Smooth muscle cell (in vitro differentiated cells): ENCODE results near the gene ATP9A. TPM values are rescaled to one million over a fixed set of nuclear protein-coding genes. Genes with fewer than 3 reads are reported as not detected.
A peak's percentile ranks its signal among the peaks of the same experiment; 100 is the strongest.
"Not testable (repeated sequence)": the region's sequence is repeated elsewhere in the genome, so short reads cannot be mapped to it uniquely, and the experiment has no call there.

Experiments used
- DNase-seq: peaks from one replicate; lab custom pipeline; 2025; ENCODE audit not compliant: unreplicated experiment; lab: John Stamatoyannopoulos, UW
- H2AFZ ChIP-seq: fragments of 200-600 bp; sonication (generic); 2 replicates; pipeline ENCODE4 v1.6.0; 2016; ENCODE audit warnings: antibody characterized with exemption, low read depth, mild to moderate bottlenecking
- H3F3A ChIP-seq: fragments of 200-600 bp; sonication (generic); 2 replicates; pipeline ENCODE4 v1.6.0; 2017; ENCODE audit warnings: antibody characterized with exemption, low read depth
- H3K27ac ChIP-seq: fragments of 200-600 bp; sonication (generic); 2 replicates; pipeline ENCODE4 v1.5.1; 2016; ENCODE audit warnings: low read depth, mild to moderate bottlenecking
- H3K27me3 ChIP-seq: fragments of 200-600 bp; sonication (generic); 2 replicates; pipeline ENCODE4 v1.6.1; 2016; ENCODE audit warnings: low read depth, mild to moderate bottlenecking
- H3K36me3 ChIP-seq: fragments of 200-600 bp; sonication (generic); 2 replicates; pipeline ENCODE4 v1.5.1; 2016; ENCODE audit warnings: low read depth
- H3K4me1 ChIP-seq: fragments of 200-600 bp; sonication (generic); 2 replicates; pipeline ENCODE4 v1.5.1; 2016; ENCODE audit warnings: low read depth
- H3K4me2 ChIP-seq: fragments of 200-600 bp; sonication (generic); 2 replicates; pipeline ENCODE4 v1.6.0; 2016; ENCODE audit warnings: mild to moderate bottlenecking
- H3K4me3 ChIP-seq: fragments of 200-600 bp; sonication (generic); 2 replicates; pipeline ENCODE4 v1.5.1; 2016; ENCODE audit warnings: mild to moderate bottlenecking
- H3K79me2 ChIP-seq: fragments of 200-600 bp; sonication (generic); 2 replicates; pipeline ENCODE4 v1.6.0; 2016; ENCODE audit warnings: low read depth, mild to moderate bottlenecking
- H3K9ac ChIP-seq: fragments of 200-600 bp; sonication (generic); 2 replicates; pipeline ENCODE4 v1.6.0; 2016; ENCODE audit warnings: low read depth
- H3K9me3 ChIP-seq: fragments of 200-600 bp; sonication (generic); replicated peaks from 2 replicates; pipeline ENCODE4 v1.5.1; 2016; ENCODE audit warnings: low read depth
- H4K20me1 ChIP-seq: fragments of 200-600 bp; sonication (generic); 2 replicates; pipeline ENCODE4 v1.6.0; 2016; ENCODE audit warnings: low read depth
- WGBS: methylation state at CpG from one replicate; pipeline ENCODE4 v1.1.7; 2016; ENCODE audit warnings: low lambda C conversion rate; 5-methylcytosine and 5-hydroxymethylcytosine counted together
- polyA plus RNA-seq: library from polyadenylated mRNA; unstranded; fragments of >200 nt; fragmentation: Nextera tagmentation; extraction: Ambion mirVana; gene quantifications from 2 replicates; pipeline ENCODE4 v1.2.1, GENCODE V29; 2016
- total RNA-seq: library from RNA; depleted of rRNA; stranded (reverse); fragments of >200 nt; gene quantifications from 2 replicates; pipeline ENCODE4 v1.2.3, GENCODE V29; 2014
- TF ChIP-seq, protein P1 (sequence below): fragments of 200-600 bp; sonication (generic); IDR thresholded peaks from 2 replicates; pipeline ENCODE4 v1.5.1; 2017; ENCODE audit warnings: borderline replicate concordance, mild to moderate bottlenecking, antibody characterized with exemption; ENCODE audit not compliant: insufficient read depth, poor library complexity, severe bottlenecking

ATP9A gene
- total and polyA plus RNA-seq, 2 experiments from 2014 or later = 3.4 to 8.0 TPM

DNA sequence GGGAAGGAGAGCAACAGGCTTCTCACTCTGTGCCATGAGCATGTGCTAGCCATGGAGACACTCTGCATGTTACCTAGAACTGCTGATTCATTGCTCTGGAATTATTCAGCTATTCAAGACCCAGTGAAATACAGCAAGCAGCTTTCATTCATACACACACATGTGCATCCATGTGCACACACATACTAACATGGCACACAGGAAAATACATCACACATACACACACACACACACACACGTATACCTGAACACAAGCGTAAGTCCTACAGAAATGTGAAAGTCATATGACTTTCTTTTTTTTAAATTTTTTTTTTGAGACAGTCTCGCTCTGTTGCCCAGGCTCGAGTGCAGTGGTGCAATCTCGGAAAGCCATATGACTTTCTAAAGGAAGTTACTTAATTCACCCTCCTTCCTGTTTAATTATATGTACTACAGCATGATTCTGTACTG lies 117.5 kb downstream of the ATP9A start:
- Histone ChIP-seq H3K27me3 (no peaks in the 10 kb centered on the region), H3K4me2 (peak overlapping the region; percentile 30), H4K20me1 (no peaks in the 10 kb centered on the region), H3K36me3 (no peaks in the 10 kb centered on the region), H2AFZ (no peak overlapping the region), H3K4me1 (no peaks in the 10 kb centered on the region), H3K4me3 (no peak overlapping the region), H3K27ac (peak overlapping the region; percentile 37), H3K9ac (no peak overlapping the region), H3K9me3 (no peaks in the 10 kb centered on the region), H3K79me2 (no peaks in the 10 kb centered on the region), H3F3A (no peaks in the 10 kb centered on the region)
- TF ChIP-seq, protein P1, sequence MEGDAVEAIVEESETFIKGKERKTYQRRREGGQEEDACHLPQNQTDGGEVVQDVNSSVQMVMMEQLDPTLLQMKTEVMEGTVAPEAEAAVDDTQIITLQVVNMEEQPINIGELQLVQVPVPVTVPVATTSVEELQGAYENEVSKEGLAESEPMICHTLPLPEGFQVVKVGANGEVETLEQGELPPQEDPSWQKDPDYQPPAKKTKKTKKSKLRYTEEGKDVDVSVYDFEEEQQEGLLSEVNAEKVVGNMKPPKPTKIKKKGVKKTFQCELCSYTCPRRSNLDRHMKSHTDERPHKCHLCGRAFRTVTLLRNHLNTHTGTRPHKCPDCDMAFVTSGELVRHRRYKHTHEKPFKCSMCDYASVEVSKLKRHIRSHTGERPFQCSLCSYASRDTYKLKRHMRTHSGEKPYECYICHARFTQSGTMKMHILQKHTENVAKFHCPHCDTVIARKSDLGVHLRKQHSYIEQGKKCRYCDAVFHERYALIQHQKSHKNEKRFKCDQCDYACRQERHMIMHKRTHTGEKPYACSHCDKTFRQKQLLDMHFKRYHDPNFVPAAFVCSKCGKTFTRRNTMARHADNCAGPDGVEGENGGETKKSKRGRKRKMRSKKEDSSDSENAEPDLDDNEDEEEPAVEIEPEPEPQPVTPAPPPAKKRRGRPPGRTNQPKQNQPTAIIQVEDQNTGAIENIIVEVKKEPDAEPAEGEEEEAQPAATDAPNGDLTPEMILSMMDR = no peak
- DNase-seq = no peak
- 51% methylated on average over 5 of the region's 5 CpGs for WGBS

DNA sequence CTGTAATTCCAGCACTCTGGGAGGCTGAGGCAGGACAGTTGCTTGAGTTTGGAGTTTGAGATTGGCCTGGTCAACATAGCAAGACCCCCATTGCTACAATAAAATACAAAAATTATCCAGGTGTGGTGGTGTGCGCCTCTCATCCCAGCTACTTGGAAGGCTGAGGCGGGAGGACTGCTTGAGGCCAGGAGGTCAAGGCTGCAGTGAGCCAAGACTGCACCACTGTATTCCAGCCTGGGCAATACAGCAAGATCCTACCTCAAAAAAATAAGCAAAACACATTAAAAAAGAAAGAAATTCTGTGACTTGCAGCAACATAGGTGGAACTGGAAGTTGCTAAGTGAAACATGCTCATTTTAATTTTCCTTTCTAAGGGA lies 119.6 kb downstream of the ATP9A start:
- Histone ChIP-seq H3K4me1 (no peaks in the 10 kb centered on the region), H3K79me2 (no peaks in the 10 kb centered on the region), H2AFZ (no peak overlapping the region), H3K36me3 (no peaks in the 10 kb centered on the region), H3K4me2 (no peak overlapping the region), H3F3A (peaks cover 3% of the 10 kb centered on the region), H3K9me3 (no peaks in the 10 kb centered on the region), H4K20me1 (no peaks in the 10 kb centered on the region), H3K27me3 (no peaks in the 10 kb centered on the region), H3K4me3 (no peak overlapping the region), H3K9ac (no peak overlapping the region), H3K27ac (no peak overlapping the region)
- TF ChIP-seq, protein P1 = no peak
- DNase-seq = no peak
- WGBS = 91% methylated on average over 2 of the region's 2 CpGs

DNA sequence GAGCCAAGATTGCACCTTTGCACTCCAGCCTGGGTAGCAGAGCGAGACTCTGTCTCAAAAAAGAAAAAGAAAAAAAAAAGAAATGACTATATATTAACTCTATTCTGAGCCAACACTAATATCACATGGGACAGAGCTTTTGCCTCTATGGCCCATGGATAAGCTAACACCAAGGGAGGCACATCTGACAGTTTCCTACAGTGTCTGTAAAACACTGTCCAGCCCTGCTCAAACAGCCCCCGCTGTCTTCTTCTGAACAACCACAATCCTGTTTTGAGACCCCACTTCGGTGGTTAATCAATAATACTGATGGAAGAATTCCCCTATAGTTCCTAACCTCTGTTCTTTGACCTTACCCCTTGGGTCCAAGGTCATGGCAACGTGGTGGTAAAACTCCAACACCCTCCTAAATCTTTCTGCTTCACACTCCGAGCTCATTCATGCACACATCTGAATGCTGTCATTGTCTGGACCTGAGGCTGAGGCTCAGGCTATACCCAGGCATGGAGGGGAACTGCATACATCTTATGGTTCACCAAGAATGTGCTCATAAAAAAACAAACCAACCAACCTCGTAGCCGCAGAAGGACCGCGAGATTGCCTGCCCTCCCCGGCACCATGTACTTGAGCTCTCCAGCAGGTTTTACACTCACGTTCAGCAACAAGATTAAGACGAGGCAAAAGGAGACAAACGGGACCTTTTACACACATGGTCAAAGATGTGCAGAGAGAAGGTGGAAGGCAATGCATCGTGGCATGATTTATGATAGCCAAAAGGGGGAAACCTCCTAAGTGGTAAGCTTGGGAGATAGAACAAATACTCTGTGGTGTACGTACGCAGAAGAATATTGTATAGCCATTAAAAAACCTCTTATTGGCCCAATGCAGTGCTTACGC lies 120.3 kb downstream of the ATP9A start:
- no peaks in the 10 kb centered on the region for H3K36me3 ChIP-seq
- H3K9ac ChIP-seq = no peak overlapping the region
- peaks cover 9% of the 10 kb centered on the region for H3F3A ChIP-seq
- no peak overlapping the region for H3K4me3 ChIP-seq
- H3K9me3 ChIP-seq = no peaks in the 10 kb centered on the region
- H3K4me2 ChIP-seq = no peak overlapping the region
- DNase-seq = no peak
- no peaks in the 10 kb centered on the region for H4K20me1 ChIP-seq
- H3K27ac ChIP-seq = no peak overlapping the region
- H3K79me2 ChIP-seq = no peaks in the 10 kb centered on the region
- no peaks in the 10 kb centered on the region for H3K27me3 ChIP-seq
- peaks cover 6% of the 10 kb centered on the region for H3K4me1 ChIP-seq
- WGBS = 82% methylated on average over 17 of the region's 17 CpGs
- H2AFZ ChIP-seq = no peak overlapping the region
- TF ChIP-seq, protein P1 = no peak

DNA sequence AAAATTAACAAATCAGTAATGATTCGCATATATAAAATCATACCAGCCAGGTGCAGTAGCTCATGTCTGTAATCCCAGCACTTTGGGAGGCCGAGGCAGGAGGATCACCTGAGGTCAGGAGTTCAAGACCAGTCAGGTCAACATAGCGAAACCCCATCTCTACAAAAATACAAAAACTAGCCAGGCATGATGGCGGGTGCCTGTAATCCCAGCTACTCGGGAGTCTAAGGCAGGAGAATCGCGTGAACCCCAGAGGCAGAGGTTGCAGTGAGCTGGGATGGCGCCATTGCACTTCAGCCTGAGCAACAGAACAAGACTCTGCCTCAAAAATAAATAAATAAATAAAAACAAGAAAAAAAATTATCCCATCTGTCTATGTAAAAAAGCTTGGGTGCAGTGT lies 124.4 kb downstream of the ATP9A start:
- H3K4me2 ChIP-seq = peak overlapping the region; percentile 40
- H3K27ac ChIP-seq = peak overlapping the region; percentile 22
- 88% methylated on average over 8 of the region's 8 CpGs for WGBS
- H3K9me3 ChIP-seq, H3K79me2 ChIP-seq, H3K27me3 ChIP-seq, H3K4me1 ChIP-seq, DNase-seq, H3K36me3 ChIP-seq, H3K9ac ChIP-seq, H4K20me1 ChIP-seq, H2AFZ ChIP-seq, H3K4me3 ChIP-seq: not testable (repeated sequence)
- peaks cover 15% of the 10 kb centered on the region for H3F3A ChIP-seq
